ENCODE data around the gene OVOL3.
A peak's percentile ranks its signal among the peaks of the same experiment; 100 is the strongest.
"Not testable (repeated sequence)": the region's sequence is repeated elsewhere in the genome, so short reads cannot be mapped to it uniquely, and the experiment has no call there.

The OVOL3 gene

GRCh38 chr19:36131221-36131620 lies 20.3 kb downstream of the OVOL3 start:
- not testable (repeated sequence) for H3K4me3 ChIP-seq (ENCODE audit: low read depth in 1 of 2, low read length in 2 of 2); H3K9me3 ChIP-seq (ENCODE audit: control insufficient read depth in 1 of 2, low read length in 2 of 2); H3K27ac ChIP-seq (ENCODE audit: low read depth, low read length); H3K9ac ChIP-seq (ENCODE audit: low read depth in 1 of 2, low read length in 2 of 2); H3K27me3 ChIP-seq (ENCODE audit: control insufficient read depth in 1 of 2, insufficient read depth in 2 of 2, low read length in 2 of 2); H3K36me3 ChIP-seq (ENCODE audit: control insufficient read depth in 1 of 2, insufficient read depth in 2 of 2, low read length in 2 of 2)
- peaks cover 9 to 15% of the 10 kb centered on the region in 2 donors for H3K4me1 ChIP-seq (ENCODE audit: control insufficient read depth in 1 of 2, insufficient read depth in 2 of 2, low read length in 2 of 2)

- H3K4me3 ChIP-seq (ENCODE audit: low read depth in 1 of 2, low read length in 2 of 2); H3K9me3 ChIP-seq (ENCODE audit: control insufficient read depth in 1 of 2, low read length in 2 of 2); H3K9ac ChIP-seq (ENCODE audit: low read depth in 1 of 2, low read length in 2 of 2); H3K27ac ChIP-seq (ENCODE audit: low read depth, low read length); H3K36me3 ChIP-seq (ENCODE audit: control insufficient read depth in 1 of 2, insufficient read depth in 2 of 2, low read length in 2 of 2); H3K27me3 ChIP-seq (ENCODE audit: control insufficient read depth in 1 of 2, insufficient read depth in 2 of 2, low read length in 2 of 2): not testable (repeated sequence)
- H3K4me1 ChIP-seq (ENCODE audit: control insufficient read depth in 1 of 2, insufficient read depth in 2 of 2, low read length in 2 of 2): peaks cover 3 to 17% of the 10 kb centered on the region in 2 donors
Measured at GRCh38 chr19:36134867-36135266, 23.9 kb downstream of the OVOL3 start.

- Histone ChIP-seq H3K4me1 (ENCODE audit: control insufficient read depth in 1 of 2, insufficient read depth in 2 of 2, low read length in 2 of 2) (peaks cover 9 to 25% of the 10 kb centered on the region in 2 donors), H3K9ac (ENCODE audit: low read depth in 1 of 2, low read length in 2 of 2) (peak overlapping the region; percentile 39 to 63), H3K9me3 (ENCODE audit: control insufficient read depth in 1 of 2, low read length in 2 of 2) (no peaks in the 10 kb centered on the region), H3K27ac (ENCODE audit: low read depth, low read length) (peak overlapping the region; percentile 61), H3K27me3 (ENCODE audit: control insufficient read depth in 1 of 2, insufficient read depth in 2 of 2, low read length in 2 of 2) (no peaks in the 10 kb centered on the region), H3K36me3 (ENCODE audit: control insufficient read depth in 1 of 2, insufficient read depth in 2 of 2, low read length in 2 of 2) (peaks cover 2 to 4% of the 10 kb centered on the region in 2 donors), H3K4me3 (ENCODE audit: low read depth in 1 of 2, low read length in 2 of 2) (peak overlapping the region; percentile 57 to 60)
Measured at GRCh38 chr19:36136964-36137686, 26.2 kb downstream of the OVOL3 start.

GRCh38 chr19:36139120-36139472 lies 28.2 kb downstream of the OVOL3 start:
- Histone ChIP-seq H3K4me3 (ENCODE audit: low read depth in 1 of 2, low read length in 2 of 2) (peak overlapping the region; percentile 98 to 100), H3K9ac (ENCODE audit: low read depth in 1 of 2, low read length in 2 of 2) (peak overlapping the region; percentile 77 to 100), H3K27me3 (ENCODE audit: control insufficient read depth in 1 of 2, insufficient read depth in 2 of 2, low read length in 2 of 2) (no peaks in the 10 kb centered on the region), H3K9me3 (ENCODE audit: control insufficient read depth in 1 of 2, low read length in 2 of 2) (no peaks in the 10 kb centered on the region), H3K36me3 (ENCODE audit: control insufficient read depth in 1 of 2, insufficient read depth in 2 of 2, low read length in 2 of 2) (peaks cover 13 to 17% of the 10 kb centered on the region in 2 donors), H3K27ac (ENCODE audit: low read depth, low read length) (peak overlapping the region; percentile 93), H3K4me1 (ENCODE audit: control insufficient read depth in 1 of 2, insufficient read depth in 2 of 2, low read length in 2 of 2) (peaks cover 9 to 20% of the 10 kb centered on the region in 2 donors)

- no peaks in the 10 kb centered on the region for H3K27me3 ChIP-seq (ENCODE audit: control insufficient read depth in 1 of 2, insufficient read depth in 2 of 2, low read length in 2 of 2)
- H3K9ac ChIP-seq (ENCODE audit: low read depth in 1 of 2, low read length in 2 of 2): peak within 1 kb of the TSS; percentile 100
- peak within 1 kb of the TSS; percentile 98 to 100 for H3K4me3 ChIP-seq (ENCODE audit: low read depth in 1 of 2, low read length in 2 of 2)
- H3K4me1 ChIP-seq (ENCODE audit: control insufficient read depth in 1 of 2, insufficient read depth in 2 of 2, low read length in 2 of 2): peaks cover 9 to 20% of the 10 kb centered on the region in 2 donors
- peaks cover 16 to 23% of the 10 kb centered on the region in 2 donors for H3K36me3 ChIP-seq (ENCODE audit: control insufficient read depth in 1 of 2, insufficient read depth in 2 of 2, low read length in 2 of 2)
- H3K9me3 ChIP-seq (ENCODE audit: control insufficient read depth in 1 of 2, low read length in 2 of 2): no peaks in the 10 kb centered on the region
- H3K27ac ChIP-seq (ENCODE audit: low read depth, low read length): peak within 1 kb of the TSS; percentile 99
Measured at GRCh38 chr19:36139473-36140303, 28.7 kb downstream of the OVOL3 start, which contains the start of gene CAPNS1. TSS of gene CAPNS1 (plus strand) at chr19:36140066. CDS start at chr19:36141012, 946 bp downstream.

GRCh38 chr19:36140304-36141038 lies 29.5 kb downstream of the OVOL3 start:
- H3K9ac ChIP-seq (ENCODE audit: low read depth in 1 of 2, low read length in 2 of 2): peak overlapping the region; percentile 100
- peaks cover 9 to 20% of the 10 kb centered on the region in 2 donors for H3K4me1 ChIP-seq (ENCODE audit: control insufficient read depth in 1 of 2, insufficient read depth in 2 of 2, low read length in 2 of 2)
- H3K27ac ChIP-seq (ENCODE audit: low read depth, low read length): peak overlapping the region; percentile 99
- no peaks in the 10 kb centered on the region for H3K27me3 ChIP-seq (ENCODE audit: control insufficient read depth in 1 of 2, insufficient read depth in 2 of 2, low read length in 2 of 2)
- no peaks in the 10 kb centered on the region for H3K9me3 ChIP-seq (ENCODE audit: control insufficient read depth in 1 of 2, low read length in 2 of 2)
- H3K36me3 ChIP-seq (ENCODE audit: control insufficient read depth in 1 of 2, insufficient read depth in 2 of 2, low read length in 2 of 2): peaks cover 19 to 31% of the 10 kb centered on the region in 2 donors
- H3K4me3 ChIP-seq (ENCODE audit: low read depth in 1 of 2, low read length in 2 of 2): peak overlapping the region; percentile 98 to 100

- Histone ChIP-seq H3K4me1 (ENCODE audit: control insufficient read depth in 1 of 2, insufficient read depth in 2 of 2, low read length in 2 of 2) (peaks cover 9 to 20% of the 10 kb centered on the region in 2 donors), H3K9ac (ENCODE audit: low read depth in 1 of 2, low read length in 2 of 2) (no peak overlapping the region), H3K4me3 (ENCODE audit: low read depth in 1 of 2, low read length in 2 of 2) (peak overlapping the region; percentile 98 to 100), H3K27me3 (ENCODE audit: control insufficient read depth in 1 of 2, insufficient read depth in 2 of 2, low read length in 2 of 2) (no peaks in the 10 kb centered on the region), H3K27ac (ENCODE audit: low read depth, low read length) (peak overlapping the region; percentile 99), H3K9me3 (ENCODE audit: control insufficient read depth in 1 of 2, low read length in 2 of 2) (no peaks in the 10 kb centered on the region), H3K36me3 (ENCODE audit: control insufficient read depth in 1 of 2, insufficient read depth in 2 of 2, low read length in 2 of 2) (peaks cover 28 to 39% of the 10 kb centered on the region in 2 donors)
Measured at GRCh38 chr19:36141039-36141927, 30.3 kb downstream of the OVOL3 start.

- no peak overlapping the region for H3K27ac ChIP-seq (ENCODE audit: low read depth, low read length)
- no peaks in the 10 kb centered on the region for H3K9me3 ChIP-seq (ENCODE audit: control insufficient read depth in 1 of 2, low read length in 2 of 2)
- H3K4me3 ChIP-seq (ENCODE audit: low read depth in 1 of 2, low read length in 2 of 2): peak overlapping the region in 1 of 2 donors; percentile 58
- H3K9ac ChIP-seq (ENCODE audit: low read depth in 1 of 2, low read length in 2 of 2): no peak overlapping the region
- no peaks in the 10 kb centered on the region for H3K27me3 ChIP-seq (ENCODE audit: control insufficient read depth in 1 of 2, insufficient read depth in 2 of 2, low read length in 2 of 2)
- H3K36me3 ChIP-seq (ENCODE audit: control insufficient read depth in 1 of 2, insufficient read depth in 2 of 2, low read length in 2 of 2): peaks cover 28 to 47% of the 10 kb centered on the region in 2 donors
- peaks cover 6 to 15% of the 10 kb centered on the region in 2 donors for H3K4me1 ChIP-seq (ENCODE audit: control insufficient read depth in 1 of 2, insufficient read depth in 2 of 2, low read length in 2 of 2)
Measured at GRCh38 chr19:36142046-36142445, 31.1 kb downstream of the OVOL3 start.

- Histone ChIP-seq H3K27me3 (ENCODE audit: control insufficient read depth in 1 of 2, insufficient read depth in 2 of 2, low read length in 2 of 2) (no peaks in the 10 kb centered on the region), H3K4me3 (ENCODE audit: low read depth in 1 of 2, low read length in 2 of 2) (no peak overlapping the region), H3K9ac (ENCODE audit: low read depth in 1 of 2, low read length in 2 of 2) (no peak overlapping the region), H3K9me3 (ENCODE audit: control insufficient read depth in 1 of 2, low read length in 2 of 2) (no peaks in the 10 kb centered on the region), H3K27ac (ENCODE audit: low read depth, low read length) (no peak overlapping the region), H3K36me3 (ENCODE audit: control insufficient read depth in 1 of 2, insufficient read depth in 2 of 2, low read length in 2 of 2) (peaks cover 28 to 50% of the 10 kb centered on the region in 2 donors), H3K4me1 (ENCODE audit: control insufficient read depth in 1 of 2, insufficient read depth in 2 of 2, low read length in 2 of 2) (peaks cover 6 to 11% of the 10 kb centered on the region in 2 donors)
Measured at GRCh38 chr19:36142496-36142895, 31.6 kb downstream of the OVOL3 start.

All from duodenal mucosa (tissue), 2 donors.